WTC11 (cell line): ENCODE results near the gene MDM1. TPM values are rescaled to one million over a fixed set of nuclear protein-coding genes. Genes with fewer than 3 reads are reported as not detected.

Experiments
- ATAC-seq: fragments of 200-7000 bp; cut with Tn5 transposase; 2 replicates; pipeline ENCODE4 v1.10.0; 2021; ENCODE audit warnings: mild to moderate bottlenecking, moderate library complexity
- CTCF ChIA-PET: fragments of 300-600 bp; sonication (Branson Sonifier 250); formaldehyde crosslinking; loops from one replicate; lab custom pipeline; 2021; ENCODE audit warnings: antibody characterized with exemption; lab: Charles Lee
- POLR2A ChIA-PET: fragments of 350-600 bp; sonication (Branson Sonifier 250); formaldehyde crosslinking; loops from one replicate; lab custom pipeline; 2021; ENCODE audit warnings: antibody characterized with exemption; lab: Charles Lee
- DNase-seq: peaks from one replicate; pipeline ENCODE4 v3.0.0; 2021; ENCODE audit warnings: low spot score
- H3K27ac Mint-ChIP-seq: 2 replicates; pipeline ENCODE4 v1.8.0; 2021; ENCODE audit warnings: mixed read lengths
- H3K27me3 Mint-ChIP-seq: 2 replicates; pipeline ENCODE4 v1.8.0; 2021; ENCODE audit warnings: low read depth, mild to moderate bottlenecking, moderate library complexity, mixed read lengths
- H3K36me3 Mint-ChIP-seq: 2 replicates; pipeline ENCODE4 v1.8.0; 2021; ENCODE audit warnings: mixed read lengths
- H3K4me1 Mint-ChIP-seq: 2 replicates; pipeline ENCODE4 v1.8.0; 2022; ENCODE audit warnings: mixed read lengths
- H3K4me3 Mint-ChIP-seq: 2 replicates; pipeline ENCODE4 v1.8.0; 2021; ENCODE audit warnings: mild to moderate bottlenecking, moderate library complexity, mixed read lengths
- H3K9me3 Mint-ChIP-seq: 2 replicates; pipeline ENCODE4 v1.8.0; 2021; ENCODE audit warnings: mixed read lengths
- ELF4 ChIP-seq: sonication (generic); formaldehyde crosslinking; IDR thresholded peaks from 2 replicates; pipeline ENCODE4 v1.8.1; 2022; ENCODE audit warnings: low read depth, mild to moderate bottlenecking, moderate library complexity, missing genetic modification reagents
- FOXJ3 ChIP-seq: sonication (generic); formaldehyde crosslinking; IDR thresholded peaks from 2 replicates; pipeline ENCODE4 v1.9.0; 2021; ENCODE audit warnings: missing genetic modification reagents, mild to moderate bottlenecking, borderline replicate concordance
- GRHL2 ChIP-seq: fragments of 250-450 bp; sonication (Bioruptor Pico); IDR thresholded peaks from 2 replicates; pipeline ENCODE4 v1.8.0; 2022; ENCODE audit warnings: mild to moderate bottlenecking, moderate library complexity; ENCODE audit not compliant: insufficient replicate concordance, severe bottlenecking
- HMGA2 ChIP-seq: fragments of 250-450 bp; sonication (Bioruptor Pico); IDR thresholded peaks from 2 replicates; pipeline ENCODE4 v1.4.0; 2021; ENCODE audit warnings: mild to moderate bottlenecking, moderate library complexity
- KAT7 ChIP-seq: sonication (generic); formaldehyde crosslinking; IDR thresholded peaks from 2 replicates; pipeline ENCODE4 v1.8.1; 2023; ENCODE audit warnings: missing genetic modification reagents, mild to moderate bottlenecking, borderline replicate concordance
- MYBL2 ChIP-seq: sonication (generic); formaldehyde crosslinking; IDR thresholded peaks from 2 replicates; pipeline ENCODE4 v1.8.1; 2023; ENCODE audit warnings: mild to moderate bottlenecking, moderate library complexity, missing genetic modification reagents
- NR1H2 ChIP-seq: sonication (generic); formaldehyde crosslinking; IDR thresholded peaks from 2 replicates; pipeline ENCODE4 v1.9.0; 2021; ENCODE audit warnings: mild to moderate bottlenecking, moderate library complexity, missing genetic modification reagents
- OVOL2 ChIP-seq: fragments of 250-450 bp; sonication (Bioruptor Pico); IDR thresholded peaks from 2 replicates; pipeline ENCODE4 v1.9.0; 2021; ENCODE audit warnings: mild to moderate bottlenecking, borderline replicate concordance
- RELA ChIP-seq: sonication (generic); formaldehyde crosslinking; IDR thresholded peaks from 2 replicates; pipeline ENCODE4 v1.8.1; 2022; ENCODE audit warnings: missing genetic modification reagents, mild to moderate bottlenecking, borderline replicate concordance
- SMAD4 ChIP-seq: sonication (generic); formaldehyde crosslinking; IDR thresholded peaks from 2 replicates; pipeline ENCODE4 v1.8.0; 2022; ENCODE audit warnings: mild to moderate bottlenecking, missing genetic modification reagents
- SOX15 ChIP-seq: fragments of 250-450 bp; sonication (Bioruptor Pico); IDR thresholded peaks from 2 replicates; pipeline ENCODE4 v1.9.0; 2021; ENCODE audit warnings: mild to moderate bottlenecking
- SP1 ChIP-seq: sonication (generic); formaldehyde crosslinking; conservative IDR thresholded peaks from 2 replicates; pipeline ENCODE4 v1.8.1; 2022; ENCODE audit warnings: missing genetic modification reagents
- ZNF317 ChIP-seq: sonication (generic); formaldehyde crosslinking; IDR thresholded peaks from 2 replicates; pipeline ENCODE4 v1.8.1; 2023; ENCODE audit warnings: low read depth, mild to moderate bottlenecking, moderate library complexity, missing genetic modification reagents, borderline replicate concordance
- ZNF396 ChIP-seq: fragments of 250-450 bp; sonication (Bioruptor Pico); IDR thresholded peaks from 2 replicates; pipeline ENCODE4 v1.8.0; 2021; ENCODE audit warnings: mild to moderate bottlenecking, moderate library complexity, borderline replicate concordance
- ZNF423 ChIP-seq: fragments of 250-450 bp; sonication (Bioruptor Pico); IDR thresholded peaks from 2 replicates; pipeline ENCODE4 v2.1.2; 2022; ENCODE audit warnings: mild to moderate bottlenecking, moderate library complexity
- total RNA-seq: library from RNA; stranded (reverse); gene quantifications from 3 replicates; pipeline ENCODE4 v1.2.3, GENCODE V29; 2021
- TF ChIP-seq, protein P1 (sequence below): sonication (generic); formaldehyde crosslinking; IDR thresholded peaks from 2 replicates; pipeline ENCODE4 v1.8.1; 2023; ENCODE audit warnings: mild to moderate bottlenecking, missing genetic modification reagents, moderate library complexity
- TF ChIP-seq, protein P2 (sequence below): fragments of 250-450 bp; sonication (Bioruptor Pico); IDR thresholded peaks from 2 replicates; pipeline ENCODE4 v1.9.0; 2021; ENCODE audit warnings: moderate library complexity, mild to moderate bottlenecking, inconsistent platforms, borderline replicate concordance
- TF ChIP-seq, protein P3 (sequence below): sonication (generic); formaldehyde crosslinking; IDR thresholded peaks from 2 replicates; pipeline ENCODE4 v1.8.1; 2022; ENCODE audit warnings: missing genetic modification reagents, borderline replicate concordance
- TF ChIP-seq, protein P4 (sequence below): sonication (generic); formaldehyde crosslinking; IDR thresholded peaks from 2 replicates; pipeline ENCODE4 v1.8.0; 2022; ENCODE audit warnings: mild to moderate bottlenecking, missing genetic modification reagents
- TF ChIP-seq, protein P5 (sequence below): fragments of 250-450 bp; sonication (Bioruptor Pico); IDR thresholded peaks from 2 replicates; pipeline ENCODE4 v1.9.0; 2021; ENCODE audit warnings: mild to moderate bottlenecking

Gene MDM1
- total RNA-seq, 1 experiment from 2014 or later: 9.1 TPM

DNA sequence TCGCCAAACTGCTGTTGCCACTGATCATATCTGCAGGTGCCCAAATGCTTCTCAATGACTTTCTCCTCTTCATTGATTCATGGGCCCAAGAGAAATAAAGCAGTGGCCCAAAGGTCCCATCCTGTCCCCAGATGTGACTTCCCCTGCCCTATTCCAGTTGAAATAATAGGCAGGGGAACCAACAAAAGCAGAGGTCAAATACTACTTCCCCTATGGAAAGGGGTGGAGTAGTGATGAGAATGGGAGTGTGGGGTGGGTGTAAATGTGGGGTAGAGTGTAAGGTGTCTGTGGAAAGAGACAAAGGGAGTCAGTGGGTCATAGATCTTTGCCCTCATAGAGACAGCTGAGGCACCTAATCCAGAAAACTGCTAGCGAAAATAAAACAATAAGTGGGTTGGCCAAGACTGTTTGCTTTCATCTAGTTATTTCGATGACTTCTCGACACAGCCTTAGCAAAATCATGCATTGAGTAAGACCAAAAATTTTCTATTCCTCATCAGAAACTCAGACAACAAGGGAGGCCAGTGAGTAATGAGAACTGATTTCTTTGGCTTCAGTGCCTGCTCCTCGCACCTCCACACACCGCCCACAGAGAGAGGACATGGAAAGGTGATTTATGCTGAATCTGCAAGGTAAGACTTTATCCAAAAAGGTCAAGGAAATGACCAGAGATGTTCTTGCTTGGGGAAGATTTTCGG is 67.9 kb downstream of the MDM1 start:
- DNase-seq (no peak), ATAC-seq (no peak)
- CTCF ChIA-PET: no interaction called here
- no peak for TF ChIP-seq HMGA2
- no peak for TF ChIP-seq SOX15 (CRISPR knock-in tag)
- H3K27me3 Mint-ChIP-seq: no peaks in the 10 kb centered on the region
- POLR2A ChIA-PET: no interaction called here
- H3K9me3 Mint-ChIP-seq: no peaks in the 10 kb centered on the region
- H3K4me1 Mint-ChIP-seq: peaks cover 16% of the 10 kb centered on the region
- no peak overlapping the region for H3K4me3 Mint-ChIP-seq
- H3K27ac Mint-ChIP-seq: no peak overlapping the region
- H3K36me3 Mint-ChIP-seq: no peaks in the 10 kb centered on the region

DNA sequence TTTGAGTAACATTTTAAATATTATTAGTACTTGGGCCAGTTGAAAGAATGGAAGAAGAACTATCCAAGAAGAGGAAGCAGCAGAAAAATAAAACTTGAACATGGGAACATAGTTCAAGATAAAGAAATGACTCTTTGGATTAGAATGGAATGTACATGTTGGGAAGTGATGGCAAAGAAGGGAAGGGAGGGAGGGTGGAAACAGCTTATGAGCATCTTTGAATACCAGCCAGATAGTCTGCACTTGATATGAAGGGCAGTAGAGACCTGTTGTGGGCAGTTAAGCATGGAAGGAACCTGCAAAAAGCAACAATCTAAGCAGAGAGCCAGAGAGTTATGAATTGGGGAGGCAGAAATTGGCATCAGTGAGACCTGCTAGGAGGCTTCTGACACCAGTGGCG is 68.8 kb downstream of the MDM1 start:
- ATAC-seq: no peak
- Mint-ChIP-seq H3K4me3 (no peak overlapping the region), H3K4me1 (peaks cover 17% of the 10 kb centered on the region), H3K36me3 (no peaks in the 10 kb centered on the region), H3K27me3 (no peaks in the 10 kb centered on the region), H3K9me3 (no peaks in the 10 kb centered on the region), H3K27ac (no peak overlapping the region)
- POLR2A ChIA-PET: no interaction called here
- CTCF ChIA-PET: no interaction called here
- no peak for DNase-seq
- TF ChIP-seq, protein P1, sequence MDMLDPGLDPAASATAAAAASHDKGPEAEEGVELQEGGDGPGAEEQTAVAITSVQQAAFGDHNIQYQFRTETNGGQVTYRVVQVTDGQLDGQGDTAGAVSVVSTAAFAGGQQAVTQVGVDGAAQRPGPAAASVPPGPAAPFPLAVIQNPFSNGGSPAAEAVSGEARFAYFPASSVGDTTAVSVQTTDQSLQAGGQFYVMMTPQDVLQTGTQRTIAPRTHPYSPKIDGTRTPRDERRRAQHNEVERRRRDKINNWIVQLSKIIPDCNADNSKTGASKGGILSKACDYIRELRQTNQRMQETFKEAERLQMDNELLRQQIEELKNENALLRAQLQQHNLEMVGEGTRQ (CRISPR knock-in tag): no peak
- TF ChIP-seq RELA (CRISPR knock-in tag) (no peak), SP1 (no peak), KAT7 (CRISPR knock-in tag) (no peak), SMAD4 (no peak), ZNF396 (CRISPR knock-in tag) (no peak), GRHL2 (CRISPR knock-in tag) (no peak), ZNF423 (CRISPR knock-in tag) (no peak), FOXJ3 (CRISPR knock-in tag) (no peak), ZNF317 (CRISPR knock-in tag) (no peak), HMGA2 (no peak), MYBL2 (CRISPR knock-in tag) (no peak), NR1H2 (CRISPR knock-in tag) (no peak), OVOL2 (CRISPR knock-in tag) (no peak), ELF4 (CRISPR knock-in tag) (no peak)
- TF ChIP-seq, protein P2, sequence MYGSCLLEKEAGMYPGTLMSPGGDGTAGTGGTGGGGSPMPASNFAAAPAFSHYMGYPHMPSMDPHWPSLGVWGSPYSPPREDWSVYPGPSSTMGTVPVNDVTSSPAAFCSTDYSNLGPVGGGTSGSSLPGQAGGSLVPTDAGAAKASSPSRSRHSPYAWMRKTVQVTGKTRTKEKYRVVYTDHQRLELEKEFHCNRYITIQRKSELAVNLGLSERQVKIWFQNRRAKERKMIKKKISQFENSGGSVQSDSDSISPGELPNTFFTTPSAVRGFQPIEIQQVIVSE (CRISPR knock-in tag): no peak
- TF ChIP-seq, protein P3, sequence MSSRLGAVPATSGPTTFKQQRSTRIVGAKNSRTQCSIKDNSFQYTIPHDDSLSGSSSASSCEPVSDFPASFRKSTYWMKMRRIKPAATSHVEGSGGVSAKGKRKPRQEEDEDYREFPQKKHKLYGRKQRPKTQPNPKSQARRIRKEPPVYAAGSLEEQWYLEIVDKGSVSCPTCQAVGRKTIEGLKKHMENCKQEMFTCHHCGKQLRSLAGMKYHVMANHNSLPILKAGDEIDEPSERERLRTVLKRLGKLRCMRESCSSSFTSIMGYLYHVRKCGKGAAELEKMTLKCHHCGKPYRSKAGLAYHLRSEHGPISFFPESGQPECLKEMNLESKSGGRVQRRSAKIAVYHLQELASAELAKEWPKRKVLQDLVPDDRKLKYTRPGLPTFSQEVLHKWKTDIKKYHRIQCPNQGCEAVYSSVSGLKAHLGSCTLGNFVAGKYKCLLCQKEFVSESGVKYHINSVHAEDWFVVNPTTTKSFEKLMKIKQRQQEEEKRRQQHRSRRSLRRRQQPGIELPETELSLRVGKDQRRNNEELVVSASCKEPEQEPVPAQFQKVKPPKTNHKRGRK (CRISPR knock-in tag): no peak
- TF ChIP-seq, protein P4, sequence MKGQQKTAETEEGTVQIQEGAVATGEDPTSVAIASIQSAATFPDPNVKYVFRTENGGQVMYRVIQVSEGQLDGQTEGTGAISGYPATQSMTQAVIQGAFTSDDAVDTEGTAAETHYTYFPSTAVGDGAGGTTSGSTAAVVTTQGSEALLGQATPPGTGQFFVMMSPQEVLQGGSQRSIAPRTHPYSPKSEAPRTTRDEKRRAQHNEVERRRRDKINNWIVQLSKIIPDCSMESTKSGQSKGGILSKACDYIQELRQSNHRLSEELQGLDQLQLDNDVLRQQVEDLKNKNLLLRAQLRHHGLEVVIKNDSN (CRISPR knock-in tag): no peak
- TF ChIP-seq, protein P5, sequence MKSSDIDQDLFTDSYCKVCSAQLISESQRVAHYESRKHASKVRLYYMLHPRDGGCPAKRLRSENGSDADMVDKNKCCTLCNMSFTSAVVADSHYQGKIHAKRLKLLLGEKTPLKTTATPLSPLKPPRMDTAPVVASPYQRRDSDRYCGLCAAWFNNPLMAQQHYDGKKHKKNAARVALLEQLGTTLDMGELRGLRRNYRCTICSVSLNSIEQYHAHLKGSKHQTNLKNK (CRISPR knock-in tag): no peak
